ENCODE measurements around the gene FNDC5.

- no peak for TF ChIP-seq EZH2phosphoT487 (IDR thresholded peaks at IDR 0.05; ENCODE audit: low read depth, severe bottlenecking, unreplicated experiment)
- TF ChIP-seq, protein P1, sequence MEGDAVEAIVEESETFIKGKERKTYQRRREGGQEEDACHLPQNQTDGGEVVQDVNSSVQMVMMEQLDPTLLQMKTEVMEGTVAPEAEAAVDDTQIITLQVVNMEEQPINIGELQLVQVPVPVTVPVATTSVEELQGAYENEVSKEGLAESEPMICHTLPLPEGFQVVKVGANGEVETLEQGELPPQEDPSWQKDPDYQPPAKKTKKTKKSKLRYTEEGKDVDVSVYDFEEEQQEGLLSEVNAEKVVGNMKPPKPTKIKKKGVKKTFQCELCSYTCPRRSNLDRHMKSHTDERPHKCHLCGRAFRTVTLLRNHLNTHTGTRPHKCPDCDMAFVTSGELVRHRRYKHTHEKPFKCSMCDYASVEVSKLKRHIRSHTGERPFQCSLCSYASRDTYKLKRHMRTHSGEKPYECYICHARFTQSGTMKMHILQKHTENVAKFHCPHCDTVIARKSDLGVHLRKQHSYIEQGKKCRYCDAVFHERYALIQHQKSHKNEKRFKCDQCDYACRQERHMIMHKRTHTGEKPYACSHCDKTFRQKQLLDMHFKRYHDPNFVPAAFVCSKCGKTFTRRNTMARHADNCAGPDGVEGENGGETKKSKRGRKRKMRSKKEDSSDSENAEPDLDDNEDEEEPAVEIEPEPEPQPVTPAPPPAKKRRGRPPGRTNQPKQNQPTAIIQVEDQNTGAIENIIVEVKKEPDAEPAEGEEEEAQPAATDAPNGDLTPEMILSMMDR (IDR thresholded peaks at IDR 0.05; ENCODE audit: poor library complexity), result no peak
These were observed 14.7 kb downstream of the FNDC5 start for GRCh38 chr1:32855861-32856617.
